ENCODE results near the gene CSPG4. TPM values are rescaled to one million over a fixed set of nuclear protein-coding genes. Genes with fewer than 3 reads are reported as not detected.

Gene CSPG4
- total and polyA plus RNA-seq, 9 of the 15 experiments (the other 6 are each of a cell fraction or from before 2014, with no cell fraction given): under 0.01 to 0.07 (median 0.04) TPM; not detected in 5

DNA sequence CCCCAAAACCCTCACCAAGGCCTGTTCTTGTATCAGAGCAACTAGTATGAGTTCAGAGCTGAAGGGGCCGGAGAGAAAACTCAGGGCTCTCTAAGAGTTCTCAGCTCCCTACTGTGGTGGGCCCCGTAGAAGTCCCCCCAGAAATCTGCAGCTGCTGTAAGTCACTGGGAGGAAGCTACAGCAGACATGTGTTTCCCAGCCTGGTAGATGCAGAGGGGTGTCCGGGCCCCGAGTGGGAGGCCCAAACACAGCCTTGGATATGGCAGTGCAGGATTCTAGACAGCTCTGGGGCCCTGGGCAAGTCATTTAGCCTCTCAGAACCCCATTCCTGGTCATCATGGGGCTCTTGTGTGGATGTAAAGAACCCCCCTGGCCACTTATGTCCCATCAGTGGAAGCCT, 39.2 kb upstream of the CSPG4 start:
- no peak for FAIRE-seq
- H3K27me3 ChIP-seq (ENCODE audit: control insufficient read depth in 2 of 2, insufficient read depth in 2 of 2, low read length in 2 of 2): no peaks in the 10 kb centered on the region
- 43% methylated on average over 4 of the region's 4 CpGs for WGBS (ENCODE audit: insufficient coverage, low coverage, missing lambda C conversion rate)

More for the DNA sequence above, 39.2 kb upstream of the CSPG4 start:
- H3K4me3 ChIP-seq: no peak overlapping the region
- H3K4me2 ChIP-seq (ENCODE audit: insufficient read depth, low read length): no peak overlapping the region
- no TSS peak for BruUV-seq (replicated peaks)
- no peaks in the 10 kb centered on the region for H3K36me3 ChIP-seq (ENCODE audit: control insufficient read depth, insufficient read depth, low read length)
- ChIA-PET POLR2A (interaction anchor here (0.6 to 0.7 kb wide), 2 partner anchors 69 to 204 kb away, joined by 3 to 4 read pairs; no protein-coding TSS in a partner anchor), CTCF (ENCODE audit: low intra/inter-chr PET ratio) (no interaction called here)
- H3K79me2 ChIP-seq (ENCODE audit: control insufficient read depth, insufficient read depth, low read length): no peaks in the 10 kb centered on the region
- intact Hi-C loops (cut with micrococcal nuclease): no loop called here
- DNase-seq (ENCODE audit: extremely low read depth in 1 of 4, low spot score in 3 of 4) (no peak), ATAC-seq (no peak)
- H4K20me1 ChIP-seq (replicated peaks; ENCODE audit: control insufficient read depth, insufficient read depth, low read length): no peaks in the 10 kb centered on the region
- H3K27ac ChIP-seq (ENCODE audit: extremely low read depth, low read depth, low read length): no peak overlapping the region
- H3K9me3 ChIP-seq (replicated peaks; ENCODE audit: control insufficient read depth, insufficient read depth, low read depth, low read length): no peaks in the 10 kb centered on the region
- H3K9ac ChIP-seq (ENCODE audit: insufficient read depth in 1 of 2, low read depth in 2 of 2, low read length in 2 of 2): no peak overlapping the region
- H3K4me1 ChIP-seq (replicated peaks in 1 of 2; ENCODE audit: control insufficient read depth in 2 of 2, insufficient read depth in 2 of 2, low read length in 2 of 2): peaks cover 0 to 4% of the 10 kb centered on the region in 2 experiments; a peak in 1 of 5 replicates
- no peaks in the 10 kb centered on the region for H3K9me1 ChIP-seq (ENCODE audit: control insufficient read depth, insufficient read depth, low read length)
- no peak for TF ChIP-seq TEAD2 (tag; IDR thresholded peaks at IDR 0.05)
- no peak for TF ChIP-seq SOX6 (IDR thresholded peaks at IDR 0.05)
- TF ChIP-seq HNRNPUL1 (IDR thresholded peaks at IDR 0.05; ENCODE audit: low read length): no peak
- no peak for TF ChIP-seq ZNF280A (IDR thresholded peaks at IDR 0.05; ENCODE audit: low read depth, partially characterized antibody)
- no peak for TF ChIP-seq FOXJ2 (tag; IDR thresholded peaks at IDR 0.05)
- no peak for TF ChIP-seq TEAD4 (IDR thresholded peaks at IDR 0.05; ENCODE audit: low read length)
- TF ChIP-seq TEAD4 (CRISPR knock-in tag; IDR thresholded peaks at IDR 0.05; ENCODE audit: borderline replicate concordance): no peak
- no peak for TF ChIP-seq ARNT (IDR thresholded peaks at IDR 0.05)
- TF ChIP-seq ZBTB34 (CRISPR knock-in tag; IDR thresholded peaks at IDR 0.05): no peak
- TF ChIP-seq ZNF121 (CRISPR knock-in tag; conservative IDR thresholded peaks at IDR 0.05): no peak
- TF ChIP-seq, protein P1, sequence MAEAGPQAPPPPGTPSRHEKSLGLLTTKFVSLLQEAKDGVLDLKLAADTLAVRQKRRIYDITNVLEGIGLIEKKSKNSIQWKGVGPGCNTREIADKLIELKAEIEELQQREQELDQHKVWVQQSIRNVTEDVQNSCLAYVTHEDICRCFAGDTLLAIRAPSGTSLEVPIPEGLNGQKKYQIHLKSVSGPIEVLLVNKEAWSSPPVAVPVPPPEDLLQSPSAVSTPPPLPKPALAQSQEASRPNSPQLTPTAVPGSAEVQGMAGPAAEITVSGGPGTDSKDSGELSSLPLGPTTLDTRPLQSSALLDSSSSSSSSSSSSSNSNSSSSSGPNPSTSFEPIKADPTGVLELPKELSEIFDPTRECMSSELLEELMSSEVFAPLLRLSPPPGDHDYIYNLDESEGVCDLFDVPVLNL (CRISPR knock-in tag; IDR thresholded peaks at IDR 0.05; ENCODE audit: low read depth): no peak
- H2AFZ ChIP-seq (ENCODE audit: low read depth, low read length): no peak overlapping the region
- in situ Hi-C loops (cut with MboI): no loop called here
